HepG2 (cell line): ENCODE measurements around the gene SPP2. TPM values are rescaled to one million over a fixed set of nuclear protein-coding genes. Genes with fewer than 3 reads are reported as not detected.

Source experiments
- ATAC-seq: fragments of 200-7000 bp; cut with Tn5 transposase; 3 replicates; pipeline ENCODE4 v1.9.1; 2020; ENCODE audit warnings: mild to moderate bottlenecking, moderate library complexity
- BruUV-seq: library from RNA; stranded (reverse); fragments of 400-500 nt; replicated peaks from 2 replicates; lab custom pipeline; 2021; lab: Mats Ljungman, UMichigan
- CTCF ChIA-PET: fragments of 300-600 bp; formaldehyde crosslinking; extraction: SDS; loops from one replicate; lab custom pipeline; 2021; ENCODE audit warnings: low total read pairs, inconsistent platforms, low intra/inter-chr PET ratio; lab: Yijun Ruan, JAX
- POLR2A ChIA-PET: fragments of 350-600 bp; sonication (Branson Sonifier 250); formaldehyde crosslinking; loops from one replicate; lab custom pipeline; 2020; ENCODE audit warnings: antibody characterized with exemption, inconsistent platforms; lab: Yijun Ruan, JAX
- DNase-seq: peaks from one replicate; pipeline ENCODE4 v3.0.0-alpha.2; 2015; ENCODE audit warnings: low spot score
- FAIRE-seq: peaks from 3 replicates; lab custom pipeline; 2011; peaks lifted over from hg19 to GRCh38; lab: Jason Lieb, UNC
- H2AFZ ChIP-seq: one replicate; pipeline ENCODE4 v1.6.1; 2011; ENCODE audit warnings: low read length, inconsistent platforms
- H3K27ac ChIP-seq: fragments of 300-600 bp; 3 replicates; pipeline ENCODE4 v1.8.0; 2011; ENCODE audit warnings: mixed run types, mild to moderate bottlenecking, mixed read lengths, low read length, inconsistent platforms; ENCODE audit not compliant: insufficient read depth; ENCODE audit errors: extremely low read length
- H3K27me3 ChIP-seq, 2 experiments: fragments of 200-600 bp in 1 of 2; 2 replicates in 1 of 2; 3 replicates in 1 of 2; pipeline versions ENCODE4 v1.6.0 to v1.8.0; 2011; ENCODE audit warnings: low read length in 2 of 2, mild to moderate bottlenecking in 2 of 2, moderate library complexity in 2 of 2, inconsistent platforms in 1 of 2; ENCODE audit not compliant: insufficient read depth in 2 of 2, control insufficient read depth in 1 of 2
- H3K36me3 ChIP-seq, 2 experiments: fragments of 200-600 bp in 1 of 2; replicated peaks in 1 of 2; 2 replicates in 1 of 2; 3 replicates in 1 of 2; pipeline versions ENCODE4 v1.5.1 to v1.8.0; 2011; ENCODE audit warnings: low read length in 2 of 2, inconsistent platforms in 1 of 2; ENCODE audit not compliant: insufficient read depth in 2 of 2, control insufficient read depth in 1 of 2
- H3K4me1 ChIP-seq: 2 replicates; pipeline ENCODE4 v1.5.1; 2012; ENCODE audit warnings: low read length, inconsistent platforms; ENCODE audit not compliant: insufficient read depth
- H3K4me2 ChIP-seq: 2 replicates; pipeline ENCODE4 v1.6.0; 2011; ENCODE audit warnings: low read depth, low read length, inconsistent platforms
- H3K4me3 ChIP-seq, 3 experiments: fragments of 200-600 bp in 1 of 3; sonication (generic), shearing (Covaris generic) in 1 of 3; replicated peaks in 1 of 3; 2 replicates each; pipeline ENCODE4 v1.5.1; 2011 to 2016; ENCODE audit warnings: low read length in 3 of 3, inconsistent platforms in 2 of 3, low read depth in 2 of 3, mild to moderate bottlenecking in 2 of 3, control low read depth in 1 of 3, mixed read lengths in 1 of 3; ENCODE audit not compliant: insufficient read depth in 1 of 3
- H3K79me2 ChIP-seq: one replicate; pipeline ENCODE4 v1.6.1; 2011; ENCODE audit warnings: low read length, inconsistent platforms; ENCODE audit not compliant: insufficient read depth
- H3K9ac ChIP-seq: 2 replicates; pipeline ENCODE4 v1.6.0; 2011; ENCODE audit warnings: mild to moderate bottlenecking, low read depth, low read length, inconsistent platforms; ENCODE audit not compliant: insufficient read depth
- H3K9me3 ChIP-seq: 2 replicates; pipeline ENCODE4 v1.5.1; 2012; ENCODE audit warnings: mild to moderate bottlenecking, low read length
- H4K20me1 ChIP-seq: 2 replicates; pipeline ENCODE4 v1.6.0; 2011; ENCODE audit warnings: inconsistent platforms, mild to moderate bottlenecking, low read length, moderate library complexity; ENCODE audit not compliant: insufficient read depth
- ARHGAP35 ChIP-seq: sonication (generic); formaldehyde crosslinking; IDR thresholded peaks from 2 replicates; pipeline ENCODE4 v1.9.0; 2022; ENCODE audit warnings: mild to moderate bottlenecking, inconsistent platforms, moderate library complexity, missing genetic modification reagents, borderline replicate concordance
- GATA4 ChIP-seq: sonication (generic); IDR thresholded peaks from 2 replicates; pipeline ENCODE4 v1.6.1; 2016; ENCODE audit warnings: antibody characterized with exemption, low read depth, borderline replicate concordance
- KLF16 ChIP-seq, 2 experiments: sonication (generic) in 1 of 2; formaldehyde crosslinking in 1 of 2; IDR thresholded peaks; 2 replicates each; pipeline versions ENCODE4 v1.6.1 to v1.8.0; 2016 to 2023; ENCODE audit warnings: missing genetic modification reagents in 2 of 2, missing compliant biosample characterization in 1 of 2
- NFYB ChIP-seq: sonication (generic); formaldehyde crosslinking; IDR thresholded peaks from 2 replicates; pipeline ENCODE4 v1.4.0; 2020; ENCODE audit warnings: missing genetic modification reagents
- NR3C1 ChIP-seq: sonication (generic); formaldehyde crosslinking; IDR thresholded peaks from 2 replicates; pipeline ENCODE4 v1.4.0; 2020; ENCODE audit warnings: missing genetic modification reagents
- PAF1 ChIP-seq: IDR thresholded peaks from 2 replicates; pipeline ENCODE4 v1.6.1; 2016; ENCODE audit warnings: missing genetic modification reagents, missing compliant biosample characterization
- SMC3 ChIP-seq: IDR thresholded peaks from 2 replicates; pipeline ENCODE4 v1.6.1; 2011; ENCODE audit warnings: low read length, improper control_type of control experiment
- ZBTB7B ChIP-seq: sonication (generic); formaldehyde crosslinking; IDR thresholded peaks from 2 replicates; pipeline ENCODE4 v1.4.0; 2020; ENCODE audit warnings: missing genetic modification reagents
- ZNF326 ChIP-seq: sonication (generic); formaldehyde crosslinking; IDR thresholded peaks from 2 replicates; pipeline ENCODE4 v1.4.0; 2020; ENCODE audit warnings: missing genetic modification reagents, borderline replicate concordance
- ZNF550 ChIP-seq: sonication (generic); formaldehyde crosslinking; IDR thresholded peaks from 2 replicates; pipeline ENCODE4 v1.4.0; 2020; ENCODE audit warnings: mild to moderate bottlenecking, missing genetic modification reagents, borderline replicate concordance
- ZNF792 ChIP-seq: IDR thresholded peaks from 2 replicates; pipeline ENCODE4 v1.6.1; 2016
- WGBS: methylation state at CpG from one replicate; pipeline ENCODE4 v1.1.6; 2017; ENCODE audit warnings: low lambda C conversion rate; 5-methylcytosine and 5-hydroxymethylcytosine counted together
- in situ Hi-C: cut with HindIII; loops from 2 replicates; pipeline ENCODE4 v1.10.0; 2017; ENCODE audit warnings: low pct_unique_long_range_greater_than_20kb; ENCODE audit not compliant: extremely low pct_ligation_motif_present
- intact Hi-C: fragments of 100-400 bp; cut with micrococcal nuclease; formaldehyde crosslinking; loops from one replicate; pipeline ENCODE4 v1.10.0; 2022; ENCODE audit not compliant: unreplicated experiment
- polyA plus RNA-seq, 8 experiments: library from polyadenylated mRNA; depleted of rRNA in 3 of 8; stranded (reverse) in 7 of 8; unstranded in 1 of 8; fragments of >200 nt; fragmentation: Illumina TruSeq in 4 of 8; extraction: Trizol in 4 of 8; gene quantifications; 2 replicates each; pipeline versions ENCODE4 v1.2.1 to v1.2.3, GENCODE V29; 2011 to 2016; ENCODE audit warnings: low read depth in 4 of 8, missing spikeins in 1 of 8, mixed read lengths in 1 of 8; ENCODE audit not compliant: insufficient read depth in 1 of 8
- total RNA-seq, 5 experiments: library from RNA; depleted of rRNA; stranded (reverse); fragments of >200 nt; fragmentation: Illumina TruSeq; extraction: Trizol; gene quantifications; 2 replicates each; pipeline ENCODE4 v1.2.3, GENCODE V29; 2016; ENCODE audit warnings: low read depth in 1 of 5
- TF ChIP-seq, protein P1 (sequence below): sonication (generic); formaldehyde crosslinking; IDR thresholded peaks from 2 replicates; pipeline ENCODE4 v1.5.0; 2020; ENCODE audit warnings: missing genetic modification reagents, mild to moderate bottlenecking, borderline replicate concordance
- TF ChIP-seq, protein P2 (sequence below): sonication (generic); formaldehyde crosslinking; IDR thresholded peaks from 2 replicates; pipeline ENCODE4 v1.8.0; 2022; ENCODE audit warnings: low read depth, missing genetic modification reagents
- TF ChIP-seq, protein P3 (sequence below): sonication (generic); formaldehyde crosslinking; IDR thresholded peaks from 2 replicates; pipeline ENCODE4 v1.8.1; 2023; ENCODE audit warnings: mild to moderate bottlenecking, missing genetic modification reagents
- TF ChIP-seq, protein P4 (sequence below): IDR thresholded peaks from 2 replicates; pipeline ENCODE4 v1.6.1; 2018; ENCODE audit warnings: missing genetic modification reagents, mild to moderate bottlenecking, missing compliant biosample characterization
- TF ChIP-seq, protein P5 (sequence below), 2 experiments: sonication (generic) in 1 of 2; formaldehyde crosslinking in 1 of 2; IDR thresholded peaks; 2 replicates each; pipeline versions ENCODE4 v1.5.1 to v1.6.1; 2011 to 2020; ENCODE audit warnings: borderline replicate concordance in 1 of 2, low read depth in 1 of 2, low read length in 1 of 2, mild to moderate bottlenecking in 1 of 2, missing genetic modification reagents in 1 of 2, moderate library complexity in 1 of 2

SPP2 gene
- total and polyA plus RNA-seq, 2 of the 13 experiments (the other 11 are each of a cell fraction or from before 2014, with no cell fraction given): not detected

DNA sequence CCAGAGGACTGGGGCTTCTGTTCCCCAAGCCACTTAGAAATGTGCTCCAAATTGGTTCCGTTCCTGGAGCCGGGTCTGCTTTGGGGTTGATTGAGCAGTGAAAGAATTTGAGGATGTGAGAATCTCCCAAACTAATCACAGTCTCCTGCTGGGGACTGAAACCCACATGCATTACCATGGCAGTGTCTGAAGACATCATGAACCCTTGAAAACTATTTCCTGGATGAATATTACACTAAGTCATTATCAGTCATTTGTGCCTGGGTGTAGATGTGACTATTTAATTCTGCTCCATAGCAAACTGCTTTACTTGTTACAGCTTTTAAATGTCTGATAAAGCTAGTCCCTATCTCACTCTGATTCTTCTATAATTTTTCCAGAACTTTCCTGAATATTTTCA lies 27.6 kb downstream of the SPP2 start:
- POLR2A ChIA-PET: no interaction called here

More for the DNA sequence above, 27.6 kb downstream of the SPP2 start:
- H3K4me1 ChIP-seq: peaks cover 24% of the 10 kb centered on the region
- 67% methylated on average over 2 of the region's 2 CpGs for WGBS
- in situ Hi-C loops: no loop called here
- no peaks in the 10 kb centered on the region for H3K36me3 ChIP-seq
- ATAC-seq (no peak), DNase-seq (no peak), FAIRE-seq (no peak)
- H2AFZ ChIP-seq: no peak overlapping the region
- no peak overlapping the region for H3K27ac ChIP-seq
- CTCF ChIA-PET: no interaction called here
- no peaks in the 10 kb centered on the region for H4K20me1 ChIP-seq
- H3K4me3 ChIP-seq: no peak overlapping the region
- H3K27me3 ChIP-seq: peaks cover 0 to 8% of the 10 kb centered on the region in 2 experiments; a peak in 1 of 5 replicates
- H3K9ac ChIP-seq: no peak overlapping the region
- TF ChIP-seq, protein P1, sequence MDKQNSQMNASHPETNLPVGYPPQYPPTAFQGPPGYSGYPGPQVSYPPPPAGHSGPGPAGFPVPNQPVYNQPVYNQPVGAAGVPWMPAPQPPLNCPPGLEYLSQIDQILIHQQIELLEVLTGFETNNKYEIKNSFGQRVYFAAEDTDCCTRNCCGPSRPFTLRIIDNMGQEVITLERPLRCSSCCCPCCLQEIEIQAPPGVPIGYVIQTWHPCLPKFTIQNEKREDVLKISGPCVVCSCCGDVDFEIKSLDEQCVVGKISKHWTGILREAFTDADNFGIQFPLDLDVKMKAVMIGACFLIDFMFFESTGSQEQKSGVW (CRISPR knock-in tag): no peak
- no peak for TF ChIP-seq ZBTB7B (CRISPR knock-in tag)
- TF ChIP-seq ZNF792 (CRISPR knock-in tag): no peak
- TF ChIP-seq, protein P2, sequence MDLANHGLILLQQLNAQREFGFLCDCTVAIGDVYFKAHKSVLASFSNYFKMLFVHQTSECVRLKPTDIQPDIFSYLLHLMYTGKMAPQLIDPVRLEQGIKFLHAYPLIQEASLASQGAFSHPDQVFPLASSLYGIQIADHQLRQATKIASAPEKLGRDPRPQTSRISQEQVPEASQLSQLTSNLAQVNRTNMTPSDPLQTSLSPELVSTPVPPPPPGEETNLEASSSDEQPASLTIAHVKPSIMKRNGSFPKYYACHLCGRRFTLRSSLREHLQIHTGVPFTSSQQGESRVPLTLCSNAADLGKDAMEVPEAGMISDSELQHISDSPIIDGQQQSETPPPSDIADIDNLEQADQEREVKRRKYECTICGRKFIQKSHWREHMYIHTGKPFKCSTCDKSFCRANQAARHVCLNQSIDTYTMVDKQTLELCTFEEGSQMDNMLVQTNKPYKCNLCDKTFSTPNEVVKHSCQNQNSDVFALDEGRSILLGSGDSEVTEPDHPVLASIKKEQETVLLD (CRISPR knock-in tag): no peak
- TF ChIP-seq PAF1 (CRISPR knock-in tag): no peak
- TF ChIP-seq NR3C1 (CRISPR knock-in tag): no peak
- TF ChIP-seq, protein P3, sequence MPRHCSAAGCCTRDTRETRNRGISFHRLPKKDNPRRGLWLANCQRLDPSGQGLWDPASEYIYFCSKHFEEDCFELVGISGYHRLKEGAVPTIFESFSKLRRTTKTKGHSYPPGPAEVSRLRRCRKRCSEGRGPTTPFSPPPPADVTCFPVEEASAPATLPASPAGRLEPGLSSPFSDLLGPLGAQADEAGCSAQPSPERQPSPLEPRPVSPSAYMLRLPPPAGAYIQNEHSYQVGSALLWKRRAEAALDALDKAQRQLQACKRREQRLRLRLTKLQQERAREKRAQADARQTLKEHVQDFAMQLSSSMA (CRISPR knock-in tag): no peak
- no peak for TF ChIP-seq ZNF326 (CRISPR knock-in tag)
- no peak for TF ChIP-seq KLF16 (CRISPR knock-in tag; IDR thresholded peaks at IDR 0.05)
- TF ChIP-seq SMC3: no peak
- no peak for TF ChIP-seq ARHGAP35 (CRISPR knock-in tag)
- TF ChIP-seq NFYB: no peak
- TF ChIP-seq ZNF550 (CRISPR knock-in tag): no peak
- TF ChIP-seq, protein P4, sequence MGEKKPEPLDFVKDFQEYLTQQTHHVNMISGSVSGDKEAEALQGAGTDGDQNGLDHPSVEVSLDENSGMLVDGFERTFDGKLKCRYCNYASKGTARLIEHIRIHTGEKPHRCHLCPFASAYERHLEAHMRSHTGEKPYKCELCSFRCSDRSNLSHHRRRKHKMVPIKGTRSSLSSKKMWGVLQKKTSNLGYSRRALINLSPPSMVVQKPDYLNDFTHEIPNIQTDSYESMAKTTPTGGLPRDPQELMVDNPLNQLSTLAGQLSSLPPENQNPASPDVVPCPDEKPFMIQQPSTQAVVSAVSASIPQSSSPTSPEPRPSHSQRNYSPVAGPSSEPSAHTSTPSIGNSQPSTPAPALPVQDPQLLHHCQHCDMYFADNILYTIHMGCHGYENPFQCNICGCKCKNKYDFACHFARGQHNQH (CRISPR knock-in tag): no peak
- TF ChIP-seq, protein P5, sequence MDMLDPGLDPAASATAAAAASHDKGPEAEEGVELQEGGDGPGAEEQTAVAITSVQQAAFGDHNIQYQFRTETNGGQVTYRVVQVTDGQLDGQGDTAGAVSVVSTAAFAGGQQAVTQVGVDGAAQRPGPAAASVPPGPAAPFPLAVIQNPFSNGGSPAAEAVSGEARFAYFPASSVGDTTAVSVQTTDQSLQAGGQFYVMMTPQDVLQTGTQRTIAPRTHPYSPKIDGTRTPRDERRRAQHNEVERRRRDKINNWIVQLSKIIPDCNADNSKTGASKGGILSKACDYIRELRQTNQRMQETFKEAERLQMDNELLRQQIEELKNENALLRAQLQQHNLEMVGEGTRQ (IDR thresholded peaks at IDR 0.05; ENCODE audit: low read depth, low read length): no peak
- TF ChIP-seq, protein P5 (CRISPR knock-in tag; IDR thresholded peaks at IDR 0.05; ENCODE audit: borderline replicate concordance): no peak
- no peak for TF ChIP-seq GATA4
- no TSS peak for BruUV-seq
- intact Hi-C loops: no loop called here
- no peaks in the 10 kb centered on the region for H3K79me2 ChIP-seq
- no peaks in the 10 kb centered on the region for H3K9me3 ChIP-seq
- no peak overlapping the region for H3K4me2 ChIP-seq
